HG02884 (cell line): ENCODE results near the gene ARHGAP22.

Experiments used
- ATAC-seq: cut with Tn5 transposase; IDR thresholded peaks from one replicate; pipeline ENCODE4 v1.9.1; 2021; ENCODE audit warnings: mild to moderate bottlenecking, moderate library complexity; ENCODE audit not compliant: unreplicated experiment

The ARHGAP22 gene

GRCh38 chr10:48454302-48455054 lies 150.4 kb downstream of the ARHGAP22 start:
- no peak for ATAC-seq

- no peak for ATAC-seq
Observed at GRCh38 chr10:48453451-48454301, 151.2 kb downstream of the ARHGAP22 start.

GRCh38 chr10:48452879-48453412 lies 151.9 kb downstream of the ARHGAP22 start:
- ATAC-seq = no peak

GRCh38 chr10:48451969-48452878 lies 152.6 kb downstream of the ARHGAP22 start:
- ATAC-seq = no peak

- no peak for ATAC-seq
Observed at GRCh38 chr10:48450741-48451466, 154.0 kb downstream of the ARHGAP22 start.

GRCh38 chr10:48450233-48450740 lies 154.6 kb downstream of the ARHGAP22 start:
- ATAC-seq = no peak

GRCh38 chr10:48449501-48450232 lies 155.2 kb downstream of the ARHGAP22 start:
- ATAC-seq = no peak

- ATAC-seq = no peak
Observed at GRCh38 chr10:48448796-48449195, 156.1 kb downstream of the ARHGAP22 start.

- ATAC-seq = no peak
Observed at GRCh38 chr10:48447356-48448215, 157.3 kb downstream of the ARHGAP22 start.

- ATAC-seq = no peak
Observed at GRCh38 chr10:48446785-48447184, 158.1 kb downstream of the ARHGAP22 start.

GRCh38 chr10:48445932-48446331 lies 158.9 kb downstream of the ARHGAP22 start:
- ATAC-seq = no peak

GRCh38 chr10:48444861-48445841 lies 159.7 kb downstream of the ARHGAP22 start:
- no peak for ATAC-seq

- ATAC-seq = no peak
Observed at GRCh38 chr10:48444266-48444665, 160.6 kb downstream of the ARHGAP22 start.

GRCh38 chr10:48442809-48443177 lies 162.1 kb downstream of the ARHGAP22 start:
- ATAC-seq = no peak

- ATAC-seq = no peak
Observed at GRCh38 chr10:48442090-48442808, 162.6 kb downstream of the ARHGAP22 start.

- no peak for ATAC-seq
Observed at GRCh38 chr10:48440771-48441170, 164.1 kb downstream of the ARHGAP22 start.
